ENCODE results near the gene RCL1.

- TF ChIP-seq CTCF (IDR thresholded peaks at IDR 0.05) (no peak), POLR2A (IDR thresholded peaks at IDR 0.05) (no peak)
These were observed 98.2 kb downstream of the RCL1 start for GRCh38 chr9:4890929-4891328.

All from thyroid gland (tissue), 4 donors.